Adrenal gland (tissue), 12 donors: ENCODE results near the gene NDUFA11. TPM values are rescaled to one million over a fixed set of nuclear protein-coding genes. Genes with fewer than 3 reads are reported as not detected.
"Not testable (repeated sequence)": the region's sequence is repeated elsewhere in the genome, so short reads cannot be mapped to it uniquely, and the experiment has no call there.

Source experiments
- DNase-seq, 7 donors: peaks; one replicate each; pipeline ENCODE4 v3.0.0-alpha.2; 2019 to 2020
- H3K27ac ChIP-seq, 5 donors: fragments of 200-600 bp; sonication (generic) in 4 of 5; 1 replicate in 3 of 5; 2 replicates in 2 of 5; pipeline versions ENCODE4 v1.5.1 to v1.8.0; 2016 to 2020; ENCODE audit warnings: mild to moderate bottlenecking in 1 of 5
- H3K27me3 ChIP-seq: fragments of 200-600 bp; 2 replicates; pipeline ENCODE4 v1.8.0; 2021
- H3K36me3 ChIP-seq, 2 donors: fragments of 200-600 bp; replicated peaks in 1 of 2; 1 replicate in 1 of 2; 2 replicates in 1 of 2; pipeline versions ENCODE4 v1.5.1 to v1.8.0; 2018 to 2022
- H3K4me1 ChIP-seq, 2 donors: fragments of 200-600 bp; replicated peaks in 1 of 2; 1 replicate in 1 of 2; 2 replicates in 1 of 2; pipeline versions ENCODE4 v1.5.1 to v1.8.0; 2018 to 2021
- H3K4me3 ChIP-seq, 4 donors: fragments of 200-600 bp; sonication (generic) in 3 of 4; one replicate each; pipeline ENCODE4 v1.5.1; 2016 to 2018
- H3K9me3 ChIP-seq, 3 donors: fragments of 200-600 bp; sonication (generic) in 1 of 3; replicated peaks in 1 of 3; 1 replicate in 2 of 3; 2 replicates in 1 of 3; pipeline versions ENCODE4 v1.5.1 to v1.8.0; 2016 to 2021
- POLR2A ChIP-seq, 2 donors: fragments of 450-650 bp; IDR thresholded peaks; one replicate each; pipeline ENCODE4 v1.6.1; 2017; ENCODE audit warnings: antibody characterized with exemption in 2 of 2, mild to moderate bottlenecking in 2 of 2, moderate library complexity in 1 of 2
- WGBS, 4 donors: extraction: QIAGEN DNeasy Blood & Tissue Kit in 2 of 4; methylation state at CpG; one replicate each; pipeline versions ENCODE4 v1.1.5 to v1.1.7; 2013 to 2017; 5-methylcytosine and 5-hydroxymethylcytosine counted together
- intact Hi-C, 2 donors: fragments of 100-400 bp; cut with DNase I; formaldehyde crosslinking; loops; one replicate each; pipeline versions ENCODE4 v1.14.1 to v1.15.0; 2022 to 2023
- polyA plus RNA-seq, 3 donors: library from polyadenylated mRNA; stranded (reverse); fragments of 200-250 nt in 2 of 3; fragments of 350-450 nt in 1 of 3; fragmentation: Illumina TruSeq in 1 of 3; extraction: RNeasy Lipid Tissue Mini Kit (QIAGEN cat#74804) in 1 of 3; gene quantifications; one replicate each; pipeline ENCODE4 v1.2.3, GENCODE V29; 2013 to 2014
- total RNA-seq, 9 donors: library from RNA; depleted of rRNA in 4 of 9; stranded (reverse); fragments of >200 nt in 4 of 9; fragments of 120-200 nt in 1 of 9; fragmentation: NEBNext Ultra II Directional in 1 of 9; extraction: Animal tissue kit (Norgen Biotek cat#: 25700) in 1 of 9; gene quantifications; one replicate each; pipeline versions ENCODE4 v1.1.0 to v1.2.4, GENCODE V29; 2013 to 2023
- TF ChIP-seq, protein P1 (sequence below), 6 experiments: fragments of 450-650 bp in 4 of 6; fragments of 200-600 bp in 2 of 6; sonication (generic) in 1 of 6; IDR thresholded peaks; 1 replicate in 5 of 6; 2 replicates in 1 of 6; pipeline versions ENCODE4 v1.5.1 to v1.8.0; 2016 to 2021; ENCODE audit warnings: antibody characterized with exemption in 6 of 6, mild to moderate bottlenecking in 2 of 6, moderate library complexity in 1 of 6
- donor health status: healthy with polysubstance abuse.
- donor health status: Bipolar disorder and iron deficiency.
- donor health status: DM: yes; HTN: yes; CAD: no.
- donor health status: DM: no; HTN: no; CAD: no.
- donor health status: DM: no; HTN: no; CAD: no.
- donor health status: DM: yes; HTN: yes; CAD: no.

NDUFA11 gene
- total and polyA plus RNA-seq, 12 donors = 288 to 856 (median 426) TPM

DNA sequence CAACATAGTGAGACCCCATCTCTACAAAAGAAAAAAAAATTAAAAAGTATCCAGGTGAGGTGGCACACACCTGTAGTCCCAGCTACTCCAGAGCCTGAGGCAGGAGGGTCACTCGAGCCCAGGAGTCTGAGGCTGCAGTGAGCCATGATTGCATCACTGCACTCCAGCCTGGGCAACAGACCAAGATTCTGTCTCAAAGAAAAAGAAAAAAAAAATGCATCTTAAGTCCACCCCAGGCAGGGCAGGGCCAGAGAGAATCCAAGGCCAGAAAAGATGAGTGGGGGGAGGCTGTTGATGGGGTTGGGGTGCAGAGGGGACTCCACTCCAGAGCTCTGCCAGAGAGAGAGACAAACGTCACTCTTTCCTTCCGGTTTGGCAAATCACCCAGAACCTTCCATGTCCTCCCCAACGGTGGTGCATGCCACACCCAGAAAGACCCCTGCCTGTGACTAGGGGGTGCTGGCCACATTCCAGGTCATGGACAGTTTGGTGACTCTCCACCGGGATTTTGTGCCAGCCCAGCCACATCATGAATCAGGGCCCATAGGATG, 52.8 kb downstream of the NDUFA11 start:
- WGBS, 4 donors = 9 to 11% (median 10%) methylated on average over 3 to 5 of the region's 5 CpGs

DNA sequence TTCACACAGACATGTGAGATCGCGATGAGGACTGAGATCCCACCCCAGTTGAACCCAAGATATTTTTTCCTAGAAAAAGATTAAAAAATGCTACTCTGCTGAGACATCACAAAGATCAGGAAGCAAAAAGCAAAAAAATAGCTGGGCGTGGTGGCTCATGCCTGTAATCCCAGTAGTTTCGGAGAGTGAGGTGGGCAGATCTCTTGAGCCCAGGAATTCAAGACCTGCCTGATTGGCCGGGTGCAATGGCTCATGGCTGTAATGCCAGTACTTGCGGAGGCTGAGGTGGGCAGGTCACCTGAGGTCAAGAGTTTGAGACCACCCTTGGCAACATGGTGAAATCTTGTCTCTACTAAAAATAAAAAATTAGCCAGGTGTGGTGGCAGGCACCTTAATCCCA, 53.4 kb downstream of the NDUFA11 start:
- TF ChIP-seq POLR2A (IDR thresholded peaks at IDR 0.05) = no peak
- TF ChIP-seq, protein P1, sequence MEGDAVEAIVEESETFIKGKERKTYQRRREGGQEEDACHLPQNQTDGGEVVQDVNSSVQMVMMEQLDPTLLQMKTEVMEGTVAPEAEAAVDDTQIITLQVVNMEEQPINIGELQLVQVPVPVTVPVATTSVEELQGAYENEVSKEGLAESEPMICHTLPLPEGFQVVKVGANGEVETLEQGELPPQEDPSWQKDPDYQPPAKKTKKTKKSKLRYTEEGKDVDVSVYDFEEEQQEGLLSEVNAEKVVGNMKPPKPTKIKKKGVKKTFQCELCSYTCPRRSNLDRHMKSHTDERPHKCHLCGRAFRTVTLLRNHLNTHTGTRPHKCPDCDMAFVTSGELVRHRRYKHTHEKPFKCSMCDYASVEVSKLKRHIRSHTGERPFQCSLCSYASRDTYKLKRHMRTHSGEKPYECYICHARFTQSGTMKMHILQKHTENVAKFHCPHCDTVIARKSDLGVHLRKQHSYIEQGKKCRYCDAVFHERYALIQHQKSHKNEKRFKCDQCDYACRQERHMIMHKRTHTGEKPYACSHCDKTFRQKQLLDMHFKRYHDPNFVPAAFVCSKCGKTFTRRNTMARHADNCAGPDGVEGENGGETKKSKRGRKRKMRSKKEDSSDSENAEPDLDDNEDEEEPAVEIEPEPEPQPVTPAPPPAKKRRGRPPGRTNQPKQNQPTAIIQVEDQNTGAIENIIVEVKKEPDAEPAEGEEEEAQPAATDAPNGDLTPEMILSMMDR (IDR thresholded peaks at IDR 0.05) = no peak
- H3K9me3 ChIP-seq = no peaks in the 10 kb centered on the region
- no peak for DNase-seq
- no peak overlapping the region for H3K27ac ChIP-seq
- no peaks in the 10 kb centered on the region for H3K36me3 ChIP-seq
- intact Hi-C loops = no loop called here
- WGBS, 4 donors = 79 to 80% (median 80%) methylated on average over 6 of the region's 6 CpGs
- peaks cover 0 to 3% of the 10 kb centered on the region in 2 donors for H3K4me1 ChIP-seq
- no peaks in the 10 kb centered on the region for H3K27me3 ChIP-seq
- H3K4me3 ChIP-seq = no peak overlapping the region

More for the DNA sequence above, 52.8 kb downstream of the NDUFA11 start:
- H3K27ac ChIP-seq = no peak overlapping the region
- TF ChIP-seq, protein P1 (IDR thresholded peaks at IDR 0.05) = no peak
- TF ChIP-seq POLR2A (IDR thresholded peaks at IDR 0.05) = no peak
- H3K36me3 ChIP-seq = no peaks in the 10 kb centered on the region
- DNase-seq = peak; percentile 72 to 87 (median 84)
- H3K4me1 ChIP-seq = peaks cover 0 to 3% of the 10 kb centered on the region in 2 donors
- no peak overlapping the region for H3K4me3 ChIP-seq
- no peaks in the 10 kb centered on the region for H3K9me3 ChIP-seq
- H3K27me3 ChIP-seq = no peaks in the 10 kb centered on the region
- intact Hi-C loops = no loop called here

DNA sequence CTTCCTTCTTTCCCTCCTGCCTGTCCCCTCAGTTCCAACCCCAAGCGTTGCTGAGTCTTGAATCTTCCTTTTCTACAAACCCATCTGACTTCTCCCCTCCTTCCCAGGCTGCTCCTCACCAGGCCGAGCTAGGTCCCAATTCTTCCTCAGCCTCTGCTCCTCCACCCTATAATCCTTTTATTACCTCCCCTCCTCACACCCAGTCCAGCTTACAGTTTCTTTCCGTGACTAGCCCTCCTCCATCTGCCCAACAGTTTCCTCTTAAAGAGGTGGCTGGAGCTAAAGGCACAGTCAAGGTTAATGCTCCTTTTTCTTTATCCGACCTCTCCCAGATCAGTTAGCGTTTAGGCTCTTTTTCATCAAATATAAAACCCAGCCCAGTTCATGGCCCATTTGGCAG, 55.0 kb downstream of the NDUFA11 start:
- H3K9me3 ChIP-seq, H3K27ac ChIP-seq, H3K4me1 ChIP-seq, DNase-seq, H3K36me3 ChIP-seq, H3K27me3 ChIP-seq, intact Hi-C loops, H3K4me3 ChIP-seq: not testable (repeated sequence)
- WGBS, 4 donors = 61 to 77% (median 70%) methylated on average over 5 of the region's 5 CpGs

DNA sequence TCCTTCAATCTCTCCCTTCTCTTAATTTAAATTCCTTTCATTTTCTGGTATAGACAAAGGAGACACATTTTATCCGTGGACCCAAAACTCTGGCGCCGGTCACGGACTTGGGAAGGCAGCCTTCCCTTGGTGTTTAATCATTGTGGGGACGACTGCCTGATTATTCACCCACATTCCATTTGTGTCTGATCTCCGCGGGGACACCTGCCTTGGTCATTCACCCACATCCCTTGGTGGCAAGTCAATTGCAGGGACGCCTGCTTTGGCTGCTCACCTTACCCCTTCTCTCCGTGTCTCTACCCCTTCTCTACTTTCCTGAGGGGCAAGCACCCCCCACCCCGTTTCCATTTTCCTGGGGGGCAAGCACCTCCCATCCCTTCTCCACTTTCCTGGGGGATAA, 55.7 kb downstream of the NDUFA11 start:
- 78 to 89% (median 85%) methylated on average over 10 of the region's 10 CpGs for WGBS, 4 donors
- H3K9me3 ChIP-seq, DNase-seq, H3K4me1 ChIP-seq, H3K36me3 ChIP-seq, H3K27me3 ChIP-seq, H3K27ac ChIP-seq, intact Hi-C loops, H3K4me3 ChIP-seq: not testable (repeated sequence)

Other genes starting within 250 kb of the NDUFA11 start
- 100 to 1,000 TPM in 1 of 9 donors, 10 to 100 TPM in 8; 40.2 to 112 (median 62.3) TPM for gene MICOS13, start 223.3 kb downstream of the NDUFA11 start, total RNA-seq
- gene MICOS13, start 223.3 kb downstream of the NDUFA11 start, polyA plus RNA-seq = 100 to 1,000 TPM in 2 of 3 donors, 10 to 100 TPM in 1; 23.4 to 211 (median 162) TPM
- gene HSD11B1L, start 222.8 kb downstream of the NDUFA11 start, total RNA-seq = 10 to 100 TPM in 8 of 9 donors, 1 to 10 TPM in 1; 6.3 to 40.5 (median 14.3) TPM
- 10 to 100 TPM in 2 of 3 donors, 1 to 10 TPM in 1; 3.4 to 33.9 (median 23.7) TPM for gene HSD11B1L, start 222.8 kb downstream of the NDUFA11 start, polyA plus RNA-seq
- 1,000 to 10,000 TPM in 7 of 9 donors, 100 to 1,000 TPM in 2; 692 to 1,781 (median 1,187) TPM for gene RPL36, start 213.5 kb downstream of the NDUFA11 start, total RNA-seq
- gene RPL36, start 213.5 kb downstream of the NDUFA11 start, polyA plus RNA-seq = 1,000 to 10,000 TPM in 2 of 3 donors, 100 to 1,000 TPM in 1; 615 to 3,360 (median 2,171) TPM
- gene LONP1, start 183.6 kb downstream of the NDUFA11 start, total RNA-seq = 100 to 1,000 TPM; 185 to 523 (median 396) TPM
- gene LONP1, start 183.6 kb downstream of the NDUFA11 start, polyA plus RNA-seq = 100 to 1,000 TPM; 177 to 352 (median 196) TPM
- not detected for gene CATSPERD, start 183.2 kb downstream of the NDUFA11 start, total RNA-seq
- not detected for gene CATSPERD, start 183.2 kb downstream of the NDUFA11 start, polyA plus RNA-seq
- gene PRR22, start 119.0 kb downstream of the NDUFA11 start, total RNA-seq = 1 to 10 TPM in 6 of 9 donors, under 1 TPM in 3; 0.28 to 2.9 (median 1.2) TPM
- 10 to 100 TPM in 2 of 3 donors, not detected in 1; 11.6 to 16.7 TPM for gene PRR22, start 119.0 kb downstream of the NDUFA11 start, polyA plus RNA-seq
- 10 to 100 TPM; 15.5 to 48.3 (median 30.3) TPM for gene DUS3L, start 112.6 kb downstream of the NDUFA11 start, total RNA-seq
- gene DUS3L, start 112.6 kb downstream of the NDUFA11 start, polyA plus RNA-seq = 100 to 1,000 TPM in 1 of 3 donors, 10 to 100 TPM in 2; 10.9 to 142 (median 90.2) TPM
- 10 to 100 TPM in 5 of 9 donors, 1 to 10 TPM in 4; 4.5 to 26.8 (median 12.0) TPM for gene NRTN, start 98.7 kb downstream of the NDUFA11 start, total RNA-seq
- 1 to 10 TPM; 4.9 to 9.0 (median 8.7) TPM for gene NRTN, start 98.7 kb downstream of the NDUFA11 start, polyA plus RNA-seq
- gene FUT6, start 64.1 kb downstream of the NDUFA11 start, total RNA-seq = not detected
- under 1 TPM in 1 of 3 donors, not detected in 2; 0.03 TPM for gene FUT6, start 64.1 kb downstream of the NDUFA11 start, polyA plus RNA-seq
- under 1 TPM in 2 of 9 donors, not detected in 7; 0.14 to 0.15 TPM for gene FUT3, start 52.3 kb downstream of the NDUFA11 start, total RNA-seq
- gene FUT3, start 52.3 kb downstream of the NDUFA11 start, polyA plus RNA-seq = under 1 TPM in 2 of 3 donors, not detected in 1; 0.16 to 0.20 TPM
- not detected for gene FUT5, start 33.2 kb downstream of the NDUFA11 start, total RNA-seq
- gene FUT5, start 33.2 kb downstream of the NDUFA11 start, polyA plus RNA-seq = not detected
- 10 to 100 TPM in 3 of 9 donors, 1 to 10 TPM in 6; 5.0 to 14.4 (median 8.4) TPM for gene VMAC, start 1.1 kb upstream of the NDUFA11 start, total RNA-seq
- gene VMAC, start 1.1 kb upstream of the NDUFA11 start, polyA plus RNA-seq = 10 to 100 TPM in 1 of 3 donors, 1 to 10 TPM in 2; 3.5 to 15.6 (median 4.8) TPM
- 100 to 1,000 TPM in 1 of 9 donors, 10 to 100 TPM in 7, 1 to 10 TPM in 1; 8.8 to 146 (median 18.3) TPM for gene CAPS, start 10.5 kb upstream of the NDUFA11 start, total RNA-seq
- gene CAPS, start 10.5 kb upstream of the NDUFA11 start, polyA plus RNA-seq = 100 to 1,000 TPM in 1 of 3 donors, 10 to 100 TPM in 1, 1 to 10 TPM in 1; 7.1 to 104 (median 75.9) TPM
- 100 to 1,000 TPM in 2 of 9 donors, 10 to 100 TPM in 7; 55.0 to 179 (median 84.0) TPM for gene RANBP3, start 74.3 kb upstream of the NDUFA11 start, total RNA-seq
- gene RANBP3, start 74.3 kb upstream of the NDUFA11 start, polyA plus RNA-seq = 100 to 1,000 TPM in 1 of 3 donors, 10 to 100 TPM in 2; 60.9 to 118 (median 62.3) TPM
- 1 to 10 TPM; 2.3 to 7.8 (median 4.4) TPM for gene RFX2, start 206.7 kb upstream of the NDUFA11 start, total RNA-seq
- 10 to 100 TPM in 1 of 3 donors, 1 to 10 TPM in 2; 2.7 to 10.4 (median 4.8) TPM for gene RFX2, start 206.7 kb upstream of the NDUFA11 start, polyA plus RNA-seq
- not detected for gene ACSBG2, start 231.9 kb upstream of the NDUFA11 start, total RNA-seq
- gene ACSBG2, start 231.9 kb upstream of the NDUFA11 start, polyA plus RNA-seq = not detected